ENCODE measurements around the gene CPM. TPM values are rescaled to one million over a fixed set of nuclear protein-coding genes. Genes with fewer than 3 reads are reported as not detected.

CPM gene
- 224 TPM for total RNA-seq
- long read RNA-seq, full-length matches to known transcripts = 471 of 676 reads
- long read RNA-seq, partial matches to known transcripts = 41 of 676 reads
- long read RNA-seq, other reads (novel, unspliced or antisense) = 164 of 676 reads

DNA sequence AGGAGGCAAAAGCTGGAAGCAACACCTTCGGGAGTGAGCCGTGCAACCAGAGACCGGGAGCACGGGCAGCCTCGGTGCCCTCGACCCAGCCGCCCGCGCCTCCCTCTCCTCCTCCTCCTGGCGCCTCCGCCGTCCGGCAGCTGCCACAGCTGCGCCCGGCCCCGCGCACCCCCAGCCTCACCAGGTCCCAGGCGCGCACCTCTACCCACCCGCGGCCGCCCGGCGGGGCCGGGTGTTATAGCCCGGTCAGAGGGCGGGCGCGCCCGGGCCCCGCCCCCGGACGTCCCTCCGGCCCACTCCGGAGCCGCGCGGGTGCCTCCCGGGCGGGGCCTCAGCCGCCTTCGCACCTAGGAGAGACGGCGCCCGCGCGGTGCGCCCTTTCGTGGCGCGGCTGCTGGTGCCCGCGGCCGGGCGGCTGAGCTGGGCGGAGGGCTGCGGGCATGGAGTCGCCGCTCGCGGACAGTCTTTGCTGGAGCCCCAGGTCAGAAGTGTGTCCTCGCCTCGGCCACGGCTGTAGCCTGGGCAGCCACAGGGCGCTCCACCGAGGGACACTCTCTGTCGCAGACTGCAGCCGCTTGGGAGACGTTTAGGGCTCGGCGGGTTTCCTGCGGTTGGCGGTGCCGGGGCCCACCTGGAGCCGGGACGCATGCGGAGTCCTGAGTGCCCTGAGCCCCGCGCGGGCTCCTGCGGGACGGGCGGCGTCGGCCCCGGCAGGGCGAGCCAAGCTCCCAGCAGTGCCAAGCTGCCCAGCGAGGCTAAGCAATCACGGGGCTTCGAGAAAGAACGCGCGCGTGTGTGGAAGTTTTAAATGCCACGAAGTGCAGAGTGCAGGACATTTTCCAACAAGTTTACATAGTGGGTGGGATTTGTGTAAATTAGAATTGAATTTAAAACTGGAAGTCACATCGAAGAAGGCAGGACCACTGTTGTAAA, at the start of gene CPM:
TSS of gene CPM (minus strand) at position 211 of the 933 bp plus-strand sequence. CDS start 334 bp downstream, outside the sequence.
- ATAC-seq = peak; percentile 98 to 99
- peak; percentile 91 for DNase-seq
- Histone ChIP-seq H3K36me3 (no peaks in the 10 kb centered on the region), H3K4me1 (peaks cover 7% of the 10 kb centered on the region), H3K27ac (peak within 1 kb of the TSS; percentile 90), H3K4me3 (peak within 1 kb of the TSS; percentile 86), H3K27me3 (ENCODE audit: low read depth) (no peaks in the 10 kb centered on the region), H3K9me3 (no peaks in the 10 kb centered on the region)
- intact Hi-C loops (cut with DNase I) = no loop called here
- TF ChIP-seq, protein P1, sequence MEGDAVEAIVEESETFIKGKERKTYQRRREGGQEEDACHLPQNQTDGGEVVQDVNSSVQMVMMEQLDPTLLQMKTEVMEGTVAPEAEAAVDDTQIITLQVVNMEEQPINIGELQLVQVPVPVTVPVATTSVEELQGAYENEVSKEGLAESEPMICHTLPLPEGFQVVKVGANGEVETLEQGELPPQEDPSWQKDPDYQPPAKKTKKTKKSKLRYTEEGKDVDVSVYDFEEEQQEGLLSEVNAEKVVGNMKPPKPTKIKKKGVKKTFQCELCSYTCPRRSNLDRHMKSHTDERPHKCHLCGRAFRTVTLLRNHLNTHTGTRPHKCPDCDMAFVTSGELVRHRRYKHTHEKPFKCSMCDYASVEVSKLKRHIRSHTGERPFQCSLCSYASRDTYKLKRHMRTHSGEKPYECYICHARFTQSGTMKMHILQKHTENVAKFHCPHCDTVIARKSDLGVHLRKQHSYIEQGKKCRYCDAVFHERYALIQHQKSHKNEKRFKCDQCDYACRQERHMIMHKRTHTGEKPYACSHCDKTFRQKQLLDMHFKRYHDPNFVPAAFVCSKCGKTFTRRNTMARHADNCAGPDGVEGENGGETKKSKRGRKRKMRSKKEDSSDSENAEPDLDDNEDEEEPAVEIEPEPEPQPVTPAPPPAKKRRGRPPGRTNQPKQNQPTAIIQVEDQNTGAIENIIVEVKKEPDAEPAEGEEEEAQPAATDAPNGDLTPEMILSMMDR (IDR thresholded peaks at IDR 0.05) = no peak

GRCh38 chr12:68981516-68981915, 48.5 kb upstream of the CPM start:
- DNase-seq = no peak
- Histone ChIP-seq H3K4me1 (peaks cover 25% of the 10 kb centered on the region), H3K27ac (no peak overlapping the region), H3K36me3 (no peaks in the 10 kb centered on the region), H3K27me3 (ENCODE audit: low read depth) (no peaks in the 10 kb centered on the region), H3K9me3 (no peaks in the 10 kb centered on the region), H3K4me3 (no peak overlapping the region)
- ATAC-seq = no peak
- intact Hi-C loops (cut with DNase I) = no loop called here
- TF ChIP-seq, protein P1 (IDR thresholded peaks at IDR 0.05) = no peak

DNA sequence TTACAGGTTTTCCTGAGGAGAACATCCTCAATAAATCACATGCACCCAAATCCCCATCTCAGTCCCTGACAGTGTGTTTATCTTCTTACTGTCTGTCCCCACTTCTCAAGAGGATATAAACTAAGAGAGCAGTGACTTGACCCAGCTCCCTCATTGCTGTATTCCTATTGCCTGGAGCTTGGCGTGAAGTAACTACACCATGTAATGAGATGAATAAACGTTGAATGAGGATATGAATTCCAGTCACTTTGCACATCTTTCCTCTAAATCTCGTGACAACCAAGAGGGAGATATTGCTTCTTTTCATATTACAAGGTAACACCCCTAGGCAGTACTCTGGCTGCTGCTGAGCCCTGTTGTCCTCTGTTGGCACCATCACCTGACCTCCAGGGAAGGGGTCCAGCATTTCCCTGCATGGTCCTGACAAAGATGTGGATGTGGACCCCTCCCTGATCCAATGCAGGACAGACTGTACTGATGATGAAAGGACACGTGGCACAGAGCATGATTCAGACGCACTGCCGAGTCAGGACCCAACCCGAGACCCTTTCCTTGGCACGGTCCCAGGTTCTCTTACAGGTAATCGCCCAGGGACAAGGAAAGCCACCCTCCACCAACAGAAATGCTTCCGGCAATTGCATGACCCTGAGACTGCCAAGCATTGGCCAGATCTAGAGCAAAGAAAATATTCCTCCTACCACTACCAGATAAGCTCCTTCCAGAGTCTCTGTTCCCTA, 47.7 kb upstream of the CPM start:
- Histone ChIP-seq H3K4me3 (no peak overlapping the region), H3K9me3 (no peaks in the 10 kb centered on the region), H3K4me1 (peaks cover 28% of the 10 kb centered on the region), H3K27ac (no peak overlapping the region), H3K27me3 (ENCODE audit: low read depth) (no peaks in the 10 kb centered on the region), H3K36me3 (no peaks in the 10 kb centered on the region)
- DNase-seq = no peak
- TF ChIP-seq, protein P1 (IDR thresholded peaks at IDR 0.05) = no peak
- ATAC-seq = no peak
- intact Hi-C loops (cut with DNase I) = no loop called here

DNA sequence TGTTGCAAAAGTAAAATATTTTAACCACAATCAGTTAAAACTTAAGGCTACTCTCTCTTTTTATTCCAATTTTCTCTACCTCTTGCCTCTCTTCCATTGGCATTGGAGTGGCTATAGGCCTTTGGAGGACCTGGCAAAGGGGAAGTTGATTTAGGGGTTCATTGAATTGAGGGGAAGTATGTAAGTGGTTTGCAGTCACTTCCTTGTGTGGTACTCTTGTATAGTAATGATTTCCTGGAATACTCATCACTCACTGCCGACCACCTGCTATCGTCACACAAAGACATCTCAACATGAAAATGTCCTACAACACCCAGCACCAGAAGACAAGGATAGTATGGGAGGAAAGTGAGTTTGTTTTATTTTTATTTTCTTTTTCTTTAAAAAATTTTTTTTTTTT, 45.7 kb upstream of the CPM start:
- H3K27ac ChIP-seq = no peak overlapping the region
- TF ChIP-seq, protein P1 (IDR thresholded peaks at IDR 0.05) = no peak
- ATAC-seq = peak in 1 of 2 donors; percentile 29

DNA sequence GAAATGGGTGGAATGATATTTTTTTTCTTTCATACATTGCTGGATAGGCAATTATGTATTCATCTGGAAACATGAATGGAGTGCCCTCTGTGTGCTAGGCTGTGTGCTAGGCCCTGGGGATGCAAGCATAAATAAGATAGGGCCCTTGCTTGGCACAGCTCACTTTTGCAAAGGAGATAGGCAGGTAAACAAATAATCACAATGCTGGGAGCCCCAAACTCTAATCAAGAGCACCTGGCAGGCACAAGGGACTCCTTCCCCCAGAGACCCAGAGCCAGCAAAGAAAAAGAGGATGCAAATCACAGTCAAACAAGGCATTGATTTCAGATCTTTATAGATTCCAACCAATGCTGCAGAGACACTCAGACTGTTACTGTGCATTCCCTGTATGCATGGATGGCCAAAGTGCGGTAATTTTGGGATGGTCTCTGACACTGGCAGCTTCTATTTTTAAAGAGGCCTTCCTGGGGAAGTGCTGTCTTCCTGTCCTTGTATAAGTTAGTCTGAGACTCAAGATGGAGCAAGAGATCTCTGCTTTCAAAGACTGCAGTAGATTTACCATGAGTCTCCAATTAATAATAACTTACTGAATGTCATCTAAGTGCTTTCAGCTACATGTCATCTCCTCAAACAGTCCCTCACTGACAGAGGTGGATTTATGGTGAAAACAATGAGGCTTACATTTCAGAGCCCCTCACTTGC, 45.1 kb upstream of the CPM start:
- peaks cover 28% of the 10 kb centered on the region for H3K4me1 ChIP-seq
- TF ChIP-seq, protein P1 (IDR thresholded peaks at IDR 0.05) = no peak
- ATAC-seq (no peak), DNase-seq (no peak)
- intact Hi-C loops (cut with DNase I) = no loop called here
- H3K9me3 ChIP-seq = no peaks in the 10 kb centered on the region
- H3K27me3 ChIP-seq (ENCODE audit: low read depth) = no peaks in the 10 kb centered on the region
- H3K36me3 ChIP-seq = no peaks in the 10 kb centered on the region
- no peak overlapping the region for H3K4me3 ChIP-seq
- no peak overlapping the region for H3K27ac ChIP-seq

More for the DNA sequence above, 45.7 kb upstream of the CPM start:
- peaks cover 28% of the 10 kb centered on the region for H3K4me1 ChIP-seq
- intact Hi-C loops (cut with DNase I) = no loop called here
- no peak for DNase-seq
- H3K27me3 ChIP-seq (ENCODE audit: low read depth) = no peaks in the 10 kb centered on the region
- no peaks in the 10 kb centered on the region for H3K9me3 ChIP-seq
- no peak overlapping the region for H3K4me3 ChIP-seq
- no peaks in the 10 kb centered on the region for H3K36me3 ChIP-seq
